Measurements from ENCODE around the gene MDFI. TPM values are rescaled to one million over a fixed set of nuclear protein-coding genes. Genes with fewer than 3 reads are reported as not detected.
A peak's percentile ranks its signal among the peaks of the same experiment; 100 is the strongest.

MDFI gene
- total RNA-seq, 4 donors from 2014 or later = 14.4 to 80.0 (median 23.4) TPM

GRCh38 chr6:41683523-41684310 is 45.4 kb downstream of the MDFI start:
- peak; percentile 75 to 79 for DNase-seq
- Histone ChIP-seq H3K27me3 (no peaks in the 10 kb centered on the region), H3K4me3 (peak overlapping the region; percentile 29 to 49), H3K27ac (peak overlapping the region; percentile 49 to 79), H3K36me3 (no peaks in the 10 kb centered on the region), H3K9me3 (no peaks in the 10 kb centered on the region), H3K4me1 (peaks cover 0 to 12% of the 10 kb centered on the region in 2 donors)
- intact Hi-C loops (cut with DNase I; ENCODE audit: low total_unique reads) = loop anchor here (2.0 to 10.0 kb wide), 3 partner anchors 81 to 313 kb away; no protein-coding TSS in a partner anchor
- TF ChIP-seq, protein P1, sequence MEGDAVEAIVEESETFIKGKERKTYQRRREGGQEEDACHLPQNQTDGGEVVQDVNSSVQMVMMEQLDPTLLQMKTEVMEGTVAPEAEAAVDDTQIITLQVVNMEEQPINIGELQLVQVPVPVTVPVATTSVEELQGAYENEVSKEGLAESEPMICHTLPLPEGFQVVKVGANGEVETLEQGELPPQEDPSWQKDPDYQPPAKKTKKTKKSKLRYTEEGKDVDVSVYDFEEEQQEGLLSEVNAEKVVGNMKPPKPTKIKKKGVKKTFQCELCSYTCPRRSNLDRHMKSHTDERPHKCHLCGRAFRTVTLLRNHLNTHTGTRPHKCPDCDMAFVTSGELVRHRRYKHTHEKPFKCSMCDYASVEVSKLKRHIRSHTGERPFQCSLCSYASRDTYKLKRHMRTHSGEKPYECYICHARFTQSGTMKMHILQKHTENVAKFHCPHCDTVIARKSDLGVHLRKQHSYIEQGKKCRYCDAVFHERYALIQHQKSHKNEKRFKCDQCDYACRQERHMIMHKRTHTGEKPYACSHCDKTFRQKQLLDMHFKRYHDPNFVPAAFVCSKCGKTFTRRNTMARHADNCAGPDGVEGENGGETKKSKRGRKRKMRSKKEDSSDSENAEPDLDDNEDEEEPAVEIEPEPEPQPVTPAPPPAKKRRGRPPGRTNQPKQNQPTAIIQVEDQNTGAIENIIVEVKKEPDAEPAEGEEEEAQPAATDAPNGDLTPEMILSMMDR (IDR thresholded peaks at IDR 0.05) = peak; percentile 88 to 97 (median 91)
- peak in 1 of 2 donors; percentile 25 for TF ChIP-seq POLR2A (IDR thresholded peaks at IDR 0.05)

DNA sequence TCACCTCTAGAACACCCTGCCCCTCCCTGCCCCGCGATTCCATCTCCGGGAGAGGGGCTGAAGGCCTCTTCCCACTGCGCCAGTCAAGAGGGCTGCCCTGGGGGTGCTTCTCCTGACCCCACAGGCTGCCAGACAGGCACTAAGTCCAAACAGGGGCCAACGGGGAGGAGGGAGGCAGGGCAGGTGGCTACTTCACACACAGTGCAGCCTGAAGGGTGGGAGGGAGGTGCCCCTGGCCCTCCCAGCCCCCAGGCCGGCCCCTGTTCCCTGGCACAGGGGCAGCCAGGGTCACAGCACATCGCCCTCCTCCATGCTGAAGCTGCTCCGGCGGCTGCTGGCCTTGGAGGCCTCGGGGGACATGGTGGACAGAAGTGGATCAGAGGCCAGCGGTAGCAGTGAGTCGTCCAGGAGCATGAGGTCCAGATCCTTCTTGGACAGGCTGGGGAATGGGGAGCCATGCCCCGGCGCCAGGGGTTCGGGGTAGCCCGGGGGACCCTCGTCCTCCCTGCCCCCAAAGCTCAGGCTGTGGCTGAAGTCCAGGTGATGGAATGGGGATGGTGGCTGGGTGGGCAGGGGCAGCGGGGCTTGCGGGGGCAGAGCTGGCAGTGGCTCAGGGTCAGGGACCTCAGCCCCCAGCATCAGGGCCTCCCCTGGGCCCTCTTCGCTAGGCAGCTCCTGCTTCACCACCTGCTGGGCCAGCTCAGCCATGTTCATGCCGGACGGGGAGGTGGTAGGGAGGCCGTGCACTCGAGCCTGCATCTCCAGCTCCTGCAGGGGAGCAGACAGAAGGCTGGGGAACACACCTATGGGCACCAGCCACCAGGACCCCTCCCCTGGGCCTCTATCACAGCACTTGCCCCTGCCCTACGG is 46.3 kb downstream of the MDFI start:
- DNase-seq = no peak
- TF ChIP-seq, protein P1 (IDR thresholded peaks at IDR 0.05) = no peak
- no peak for TF ChIP-seq POLR2A (IDR thresholded peaks at IDR 0.05)

DNA sequence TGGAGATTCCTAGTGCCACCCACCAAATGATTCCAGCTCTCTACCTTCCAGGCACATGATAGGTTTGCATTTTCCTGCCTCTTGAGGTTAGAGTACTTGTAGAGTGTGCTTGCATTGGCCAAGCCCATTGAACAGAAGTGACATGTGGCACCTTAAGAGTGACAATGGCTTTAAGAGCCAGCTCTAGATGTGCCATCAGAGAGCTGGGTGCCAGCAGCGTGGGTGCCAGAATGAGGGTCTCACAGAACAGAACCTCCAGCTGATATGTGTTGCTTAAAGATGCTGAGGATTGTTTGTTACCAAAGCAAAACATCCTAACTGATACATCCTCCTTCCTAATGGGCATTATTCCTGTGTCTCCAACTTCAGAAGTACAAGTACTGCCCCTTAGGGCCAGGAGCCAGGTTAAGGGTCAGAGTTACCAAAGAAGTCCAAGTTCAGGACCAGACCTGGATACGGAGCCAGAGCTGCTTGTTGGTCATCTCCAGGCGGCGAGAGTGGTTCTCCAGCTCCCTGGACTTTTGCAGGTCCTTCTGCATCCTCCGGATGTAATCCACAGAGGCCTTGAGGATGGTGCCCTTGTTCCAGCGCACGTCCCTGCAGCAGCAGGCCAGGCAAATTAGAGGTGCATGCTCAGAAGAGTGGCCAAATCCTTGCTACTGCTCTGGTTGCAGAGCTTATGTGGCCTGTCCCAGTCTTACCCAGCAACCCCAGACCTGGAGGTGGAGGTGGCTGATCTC is 47.5 kb downstream of the MDFI start:
- H3K27ac ChIP-seq = no peak overlapping the region
- H3K36me3 ChIP-seq = no peaks in the 10 kb centered on the region
- H3K4me3 ChIP-seq = no peak overlapping the region
- H3K9me3 ChIP-seq = no peaks in the 10 kb centered on the region
- DNase-seq = no peak
- peaks cover 0 to 12% of the 10 kb centered on the region in 2 donors for H3K4me1 ChIP-seq
- TF ChIP-seq POLR2A (IDR thresholded peaks at IDR 0.05) = no peak
- TF ChIP-seq, protein P1 (IDR thresholded peaks at IDR 0.05) = no peak
- no peaks in the 10 kb centered on the region for H3K27me3 ChIP-seq
- intact Hi-C loops (cut with DNase I; ENCODE audit: low total_unique reads) = loop anchor here (10.0 kb wide), 1 partner anchor 221 kb away; no protein-coding TSS in a partner anchor

More for the DNA sequence above, 46.3 kb downstream of the MDFI start:
- Histone ChIP-seq H3K4me3 (no peak overlapping the region), H3K27ac (no peak overlapping the region), H3K36me3 (no peaks in the 10 kb centered on the region), H3K27me3 (no peaks in the 10 kb centered on the region), H3K4me1 (peaks cover 0 to 12% of the 10 kb centered on the region in 2 donors), H3K9me3 (no peaks in the 10 kb centered on the region)
- intact Hi-C loops (cut with DNase I; ENCODE audit: low total_unique reads) = loop anchor here (5.0 to 10.0 kb wide), 2 partner anchors 82 to 220 kb away; no protein-coding TSS in a partner anchor

- Histone ChIP-seq H3K4me1 (peaks cover 0 to 5% of the 10 kb centered on the region in 2 donors), H3K27me3 (no peaks in the 10 kb centered on the region), H3K4me3 (no peak overlapping the region), H3K36me3 (no peaks in the 10 kb centered on the region), H3K9me3 (no peaks in the 10 kb centered on the region), H3K27ac (no peak overlapping the region)
- intact Hi-C loops (cut with DNase I; ENCODE audit: low total_unique reads) = loop anchor here (10.0 kb wide), 1 partner anchor 223 kb away; no protein-coding TSS in a partner anchor
- DNase-seq = no peak
- TF ChIP-seq, protein P1 (IDR thresholded peaks at IDR 0.05) = no peak
- no peak for TF ChIP-seq POLR2A (IDR thresholded peaks at IDR 0.05)
These were observed 49.4 kb downstream of the MDFI start for GRCh38 chr6:41687501-41688175.

Measured in uterus (tissue), 4 donors.